Measurements from ENCODE around the gene THBS2.
A peak's percentile ranks its signal among the peaks of the same experiment; 100 is the strongest.
"Not testable (repeated sequence)": the region's sequence is repeated elsewhere in the genome, so short reads cannot be mapped to it uniquely, and the experiment has no call there.

THBS2 gene

GRCh38 chr6:169190144-169190584 lies 63.5 kb downstream of the THBS2 start:
- intact Hi-C loops (cut with DNase I): no loop called here
- peak in 1 of 10 donors; percentile 63 for DNase-seq

DNA sequence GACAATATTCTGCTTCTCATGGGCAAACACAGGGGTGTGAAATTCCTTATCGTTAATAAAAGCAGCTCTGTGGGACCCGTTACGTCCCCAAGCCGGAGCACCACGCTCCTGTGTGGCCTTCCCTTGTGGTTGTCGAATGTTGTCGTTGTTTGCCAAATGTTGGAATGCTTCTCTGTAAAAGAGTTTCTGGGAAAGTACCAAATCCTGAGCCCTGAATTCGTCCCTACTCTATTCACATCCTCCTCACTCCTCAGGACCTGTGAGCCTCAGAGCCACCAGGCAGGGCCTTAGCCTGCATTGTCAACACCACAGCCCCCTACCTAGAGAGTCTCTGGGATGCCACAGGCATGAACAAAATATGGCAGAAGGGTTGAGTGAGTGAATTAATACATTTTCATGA lies 64.0 kb downstream of the THBS2 start:
- intact Hi-C loops (cut with DNase I): no loop called here
- DNase-seq: no peak

GRCh38 chr6:169189182-169189581 lies 64.5 kb downstream of the THBS2 start:
- intact Hi-C loops (cut with DNase I): no loop called here

DNA sequence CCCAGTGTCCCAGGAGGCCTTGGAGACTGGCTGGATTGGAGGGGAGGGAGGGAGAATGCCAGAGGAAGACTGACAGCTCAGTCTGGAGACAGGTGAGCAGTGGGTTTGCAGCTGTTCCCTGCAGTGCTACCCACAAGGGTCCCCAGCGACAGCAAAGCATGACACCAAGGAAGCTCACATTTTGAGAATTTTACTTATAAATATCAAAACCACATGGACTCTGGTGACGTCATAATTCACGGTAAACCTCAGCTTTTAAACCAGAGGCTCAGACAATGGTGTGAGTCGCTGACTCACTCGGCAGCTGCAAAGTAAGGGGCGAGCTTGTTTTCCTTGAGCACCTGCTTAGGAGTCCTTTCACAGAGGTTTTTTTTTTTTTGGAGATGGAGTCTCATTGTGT lies 65.2 kb downstream of the THBS2 start:
- intact Hi-C loops (cut with DNase I): no loop called here
- no peak for DNase-seq

More at GRCh38 chr6:169189182-169189581, 64.5 kb downstream of the THBS2 start:
- DNase-seq: peak in 1 of 10 donors; percentile 67

DNA sequence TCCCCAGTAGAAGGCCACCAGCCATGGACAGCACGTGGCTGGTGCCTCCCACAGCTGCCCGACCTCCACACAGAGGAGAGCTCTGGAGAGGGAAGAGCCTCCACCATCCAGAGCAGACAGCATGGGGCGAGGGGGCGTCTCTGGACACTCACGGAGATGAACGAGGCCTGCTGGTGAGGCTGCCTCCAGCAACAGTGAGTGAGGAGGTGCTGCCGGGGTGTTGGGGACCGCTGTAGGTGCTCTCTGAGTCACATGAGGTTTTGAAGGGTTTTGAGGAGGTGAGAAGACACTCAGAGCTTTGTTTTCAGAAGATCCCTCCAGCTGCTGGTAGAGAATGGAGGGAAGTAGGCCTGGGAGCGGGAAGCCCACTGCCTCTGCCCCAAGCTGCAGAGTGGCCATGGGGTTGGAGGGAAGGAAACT lies 65.6 kb downstream of the THBS2 start:
- peak in 1 of 10 donors; percentile 68 for DNase-seq
- intact Hi-C loops (cut with DNase I): no loop called here

DNA sequence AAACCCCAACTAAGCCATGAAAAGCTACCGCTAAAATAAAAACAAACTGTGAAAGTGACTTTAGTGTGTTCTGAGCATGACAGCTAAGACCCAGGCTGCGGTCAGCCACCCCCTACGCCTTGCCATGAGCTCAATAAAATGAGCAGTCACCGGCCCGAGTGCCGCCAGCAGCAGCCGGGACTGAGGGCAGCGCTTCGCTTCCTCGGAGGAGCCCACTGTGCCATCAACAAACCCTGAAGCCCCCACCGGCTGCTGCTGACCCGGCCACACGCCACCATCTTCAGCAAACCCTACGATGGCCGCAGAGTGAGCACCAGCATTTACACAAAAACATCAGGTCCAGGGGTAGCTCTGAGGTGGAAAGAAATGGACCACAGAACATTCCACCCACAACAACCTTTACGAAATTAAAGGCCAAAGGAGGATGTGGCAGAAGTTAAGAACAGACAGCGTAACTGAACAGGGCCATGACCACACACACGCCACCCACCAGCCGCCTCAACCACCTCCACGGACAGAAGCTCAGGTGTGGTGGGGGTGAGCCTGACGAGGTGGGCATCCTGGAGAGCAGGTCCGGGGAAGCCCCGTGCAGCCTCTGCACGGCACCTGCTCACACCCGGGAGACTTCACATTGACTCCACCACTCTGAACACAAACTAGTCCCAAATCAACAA lies 67.0 kb downstream of the THBS2 start:
- intact Hi-C loops (cut with DNase I): no loop called here

GRCh38 chr6:169185692-169186485 lies 67.8 kb downstream of the THBS2 start:
- DNase-seq: peak in 1 of 10 donors; percentile 65
- intact Hi-C loops (cut with DNase I): no loop called here

More for the DNA sequence above, 67.0 kb downstream of the THBS2 start:
- DNase-seq: peak in 1 of 10 donors; percentile 59

DNA sequence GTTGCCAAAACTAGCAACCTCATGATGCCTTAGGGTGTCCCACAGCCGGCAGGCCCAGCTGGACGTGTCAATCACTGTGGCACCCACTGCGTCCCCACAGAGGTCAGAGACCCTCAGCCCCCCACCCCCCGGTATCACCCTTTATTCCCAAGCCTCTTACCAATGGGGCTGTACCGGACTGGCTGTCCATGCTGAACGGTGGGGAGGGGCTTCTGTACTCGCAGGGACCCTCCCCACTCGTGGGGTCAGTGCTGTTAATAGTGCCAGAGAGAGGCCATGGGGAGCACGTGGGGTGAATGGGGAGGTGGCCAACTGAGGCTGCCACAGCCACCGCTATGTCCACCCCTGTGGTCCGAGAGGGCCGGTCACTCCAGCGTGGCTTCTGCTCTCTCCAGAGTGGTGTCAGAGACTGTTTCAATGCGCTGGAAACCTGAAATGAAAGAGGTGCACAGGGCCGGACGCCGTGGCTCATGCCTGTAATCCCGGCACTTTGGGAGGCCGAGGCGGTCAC lies 68.6 kb downstream of the THBS2 start:
- intact Hi-C loops (cut with DNase I): no loop called here
- peak in 1 of 10 donors; percentile 72 for DNase-seq

DNA sequence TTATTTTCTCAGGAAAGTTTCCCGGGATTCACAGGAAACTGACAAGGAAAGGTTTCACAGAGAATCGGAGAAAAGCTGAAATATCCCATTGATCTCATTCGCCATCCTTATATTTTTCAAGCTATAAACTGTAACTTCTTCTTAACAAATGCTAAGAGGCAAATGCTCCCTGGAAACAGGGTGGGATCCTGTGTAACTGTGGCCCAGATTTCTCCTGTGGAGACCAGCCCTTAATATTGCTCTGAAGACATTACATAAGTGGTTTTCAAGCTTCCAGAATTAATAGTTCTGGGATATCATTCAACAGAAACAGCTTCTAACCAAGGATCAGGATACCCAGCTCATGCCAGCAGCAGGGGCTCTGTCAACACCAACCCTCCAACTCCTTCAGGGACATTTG lies 69.2 kb downstream of the THBS2 start:
- no peak for DNase-seq
- intact Hi-C loops (cut with DNase I): no loop called here

DNA sequence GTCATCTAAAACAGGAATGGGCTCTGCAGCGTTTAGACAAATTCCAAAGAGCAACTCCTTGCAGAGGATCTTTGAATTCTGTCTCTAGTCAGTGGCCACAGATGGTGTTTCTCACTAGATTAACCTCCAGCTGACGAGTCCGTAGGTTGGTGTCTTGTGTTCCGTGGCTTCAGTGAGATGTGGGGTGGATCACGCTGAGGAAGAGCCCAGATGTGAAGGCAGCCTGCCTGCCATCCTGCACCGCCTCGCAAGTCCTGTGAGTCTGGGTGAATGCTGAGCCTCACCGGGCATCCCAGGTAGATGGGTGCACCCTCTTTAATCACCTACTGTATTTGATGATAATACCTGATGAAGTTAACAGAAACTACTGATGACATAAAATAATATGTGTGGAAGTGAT lies 70.4 kb downstream of the THBS2 start:
- intact Hi-C loops (cut with DNase I): no loop called here
- DNase-seq: no peak

DNA sequence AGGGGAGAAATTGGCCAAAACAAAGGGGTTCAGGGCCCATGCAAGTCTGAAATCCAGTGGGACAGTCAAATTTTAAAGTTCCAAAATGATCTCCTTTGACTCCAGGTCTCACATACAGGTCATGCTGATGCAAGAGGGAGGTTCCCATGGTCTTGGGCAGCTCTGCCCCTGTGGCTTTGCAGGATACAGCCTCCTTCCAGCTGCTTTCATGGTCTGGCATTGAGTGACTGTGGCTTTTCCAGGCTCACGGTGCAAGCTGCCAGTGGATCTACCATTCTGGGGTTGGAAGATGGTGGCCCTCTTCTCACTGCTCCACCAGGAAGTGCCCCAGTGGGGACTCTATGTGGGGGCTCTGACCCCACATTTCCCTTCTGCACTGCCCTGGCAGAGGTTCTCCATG lies 73.8 kb downstream of the THBS2 start:
- intact Hi-C loops (cut with DNase I): not testable (repeated sequence)

GRCh38 chr6:169177516-169178166 lies 76.0 kb downstream of the THBS2 start:
- DNase-seq: no peak

More for the DNA sequence above, 73.8 kb downstream of the THBS2 start:
- DNase-seq: not testable (repeated sequence)

GRCh38 chr6:169176361-169176991 lies 77.2 kb downstream of the THBS2 start:
- intact Hi-C loops (cut with DNase I): no loop called here
- DNase-seq: no peak

More at GRCh38 chr6:169177516-169178166, 76.0 kb downstream of the THBS2 start:
- intact Hi-C loops (cut with DNase I): no loop called here

- intact Hi-C loops (cut with DNase I): no loop called here
- DNase-seq: no peak
Measured at GRCh38 chr6:169175360-169175887, 78.2 kb downstream of the THBS2 start.

DNA sequence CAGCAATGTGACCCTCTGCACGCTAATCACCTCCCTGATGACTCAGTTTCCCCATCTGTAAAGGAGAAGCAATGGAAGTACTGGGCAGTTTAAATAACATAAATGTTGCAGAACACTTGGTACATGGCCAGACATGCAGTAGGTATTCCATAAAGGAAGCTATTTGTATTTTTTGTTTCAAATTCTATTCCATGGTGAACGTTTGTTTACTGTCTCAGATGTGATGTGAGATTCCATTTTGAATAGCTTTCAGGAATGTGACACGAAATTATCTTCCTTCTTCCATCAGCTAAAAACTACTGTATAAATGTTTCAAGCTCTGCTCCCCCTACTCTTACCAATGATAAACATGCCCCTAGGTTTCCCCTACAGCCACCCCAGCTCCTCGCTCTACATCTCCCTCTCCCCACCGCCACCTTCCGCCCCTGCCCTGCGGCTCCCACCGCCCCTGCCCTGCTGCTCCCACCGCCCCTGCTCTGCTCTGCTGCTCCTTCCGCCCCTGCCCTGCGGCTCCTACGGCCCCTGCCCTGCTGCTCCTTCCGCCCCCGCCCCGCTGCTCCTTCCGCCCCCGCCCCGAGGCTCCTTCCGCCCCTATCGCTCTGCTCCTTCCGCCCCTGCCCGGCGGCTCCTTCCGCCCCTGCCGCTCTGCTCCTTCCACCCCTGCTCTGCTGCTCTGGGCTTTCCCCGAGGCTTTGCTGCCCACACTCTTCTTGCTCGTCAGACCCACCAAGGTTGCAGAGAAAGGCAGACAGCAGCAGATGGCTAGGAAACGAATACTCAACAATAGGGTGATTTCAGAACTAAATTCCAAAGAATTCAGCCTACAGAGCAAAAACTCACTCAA lies 78.9 kb downstream of the THBS2 start:
- peak in 1 of 10 donors; percentile 83 for DNase-seq
- intact Hi-C loops (cut with DNase I): no loop called here

- no peak for DNase-seq
- intact Hi-C loops (cut with DNase I): no loop called here
Measured at GRCh38 chr6:169173532-169174268, 79.9 kb downstream of the THBS2 start.

DNA sequence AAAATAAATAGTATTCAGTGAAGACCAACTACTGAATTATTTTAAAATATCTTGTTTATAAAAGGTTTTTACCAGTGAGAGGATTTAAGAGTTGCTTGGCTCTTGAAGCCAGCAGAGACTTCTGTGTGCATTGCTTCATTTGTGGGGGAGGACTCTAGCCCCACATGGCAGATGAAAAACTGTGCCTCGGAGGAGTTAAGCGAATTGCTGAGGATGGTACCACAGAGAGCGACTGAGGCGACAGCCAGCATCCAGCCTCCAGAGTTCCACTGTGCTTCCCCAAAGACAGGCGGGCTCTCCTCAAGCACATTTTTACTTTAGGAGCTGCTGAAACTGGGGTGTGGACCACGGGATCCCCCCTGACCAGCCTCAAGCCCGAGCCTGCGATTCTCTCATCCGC lies 80.7 kb downstream of the THBS2 start:
- intact Hi-C loops (cut with DNase I): no loop called here
- DNase-seq: peak in 1 of 10 donors; percentile 43

GRCh38 chr6:169172456-169172855 lies 81.2 kb downstream of the THBS2 start:
- no peak for DNase-seq
- intact Hi-C loops (cut with DNase I): no loop called here

DNA sequence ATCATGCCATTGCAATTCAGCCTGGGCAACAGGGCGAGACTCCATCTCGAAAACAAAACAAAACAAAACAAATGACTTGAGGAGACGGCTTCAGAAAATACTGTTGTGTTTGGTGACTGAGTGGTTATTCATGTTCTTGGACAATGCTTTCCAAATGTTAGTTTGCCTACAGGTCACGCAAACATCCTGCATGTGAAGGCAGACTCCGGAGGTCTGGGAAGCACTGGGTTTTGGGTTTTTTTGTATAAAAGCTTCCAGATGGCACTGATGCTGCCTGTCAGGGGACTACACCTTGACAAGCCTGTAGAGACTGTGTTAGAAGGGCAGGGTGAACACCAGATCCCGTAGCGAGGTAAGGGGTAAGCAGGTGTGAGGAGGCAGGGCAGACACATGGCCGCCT lies 81.7 kb downstream of the THBS2 start:
- intact Hi-C loops (cut with DNase I): no loop called here

More for the DNA sequence above, 81.7 kb downstream of the THBS2 start:
- no peak for DNase-seq
